ENCODE measurements around the gene CEBPA.

DNA sequence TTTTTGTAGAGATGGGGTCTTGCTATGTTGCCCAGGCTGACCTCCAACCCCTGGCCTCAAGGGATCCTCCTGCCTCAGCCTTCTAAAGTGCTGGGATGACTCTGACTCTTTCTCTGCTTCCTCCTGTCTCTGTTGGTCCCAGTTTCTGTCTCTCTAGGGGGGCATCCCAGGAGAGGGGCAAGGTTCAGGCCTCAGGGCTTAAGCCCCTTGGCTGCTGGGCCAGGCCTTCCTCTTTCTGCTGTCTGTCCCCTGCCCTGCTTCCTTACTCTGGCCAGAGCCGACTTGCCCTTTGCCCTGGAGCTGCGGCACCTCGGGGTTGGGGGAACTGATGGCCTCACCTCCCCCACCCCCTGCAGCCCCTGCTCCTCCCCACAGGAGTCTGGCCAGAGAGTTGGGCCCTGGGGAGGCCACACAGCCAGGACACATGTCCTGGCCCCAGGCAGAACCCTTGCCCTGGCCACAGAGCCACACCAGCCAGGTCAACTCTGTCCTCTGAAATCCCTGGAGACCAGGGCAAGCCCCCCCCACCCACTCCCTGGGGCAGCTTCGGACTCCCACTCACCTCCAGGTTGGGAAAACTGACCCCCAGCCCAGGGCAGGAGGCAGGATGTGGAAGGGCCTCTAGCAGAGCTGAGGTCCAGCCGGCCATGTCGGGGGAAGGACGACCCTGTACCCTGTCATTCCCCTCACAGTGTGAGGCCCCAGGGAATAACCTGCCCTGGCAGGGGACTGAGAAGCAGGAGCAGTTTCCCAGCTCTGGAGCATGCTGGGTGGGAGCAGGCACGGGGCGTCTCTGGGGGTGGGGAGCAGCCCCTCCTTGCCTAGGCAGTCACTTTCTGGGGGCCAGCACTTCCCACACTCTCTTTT is 23.7 kb downstream of the CEBPA start:
- TF ChIP-seq, protein P1, sequence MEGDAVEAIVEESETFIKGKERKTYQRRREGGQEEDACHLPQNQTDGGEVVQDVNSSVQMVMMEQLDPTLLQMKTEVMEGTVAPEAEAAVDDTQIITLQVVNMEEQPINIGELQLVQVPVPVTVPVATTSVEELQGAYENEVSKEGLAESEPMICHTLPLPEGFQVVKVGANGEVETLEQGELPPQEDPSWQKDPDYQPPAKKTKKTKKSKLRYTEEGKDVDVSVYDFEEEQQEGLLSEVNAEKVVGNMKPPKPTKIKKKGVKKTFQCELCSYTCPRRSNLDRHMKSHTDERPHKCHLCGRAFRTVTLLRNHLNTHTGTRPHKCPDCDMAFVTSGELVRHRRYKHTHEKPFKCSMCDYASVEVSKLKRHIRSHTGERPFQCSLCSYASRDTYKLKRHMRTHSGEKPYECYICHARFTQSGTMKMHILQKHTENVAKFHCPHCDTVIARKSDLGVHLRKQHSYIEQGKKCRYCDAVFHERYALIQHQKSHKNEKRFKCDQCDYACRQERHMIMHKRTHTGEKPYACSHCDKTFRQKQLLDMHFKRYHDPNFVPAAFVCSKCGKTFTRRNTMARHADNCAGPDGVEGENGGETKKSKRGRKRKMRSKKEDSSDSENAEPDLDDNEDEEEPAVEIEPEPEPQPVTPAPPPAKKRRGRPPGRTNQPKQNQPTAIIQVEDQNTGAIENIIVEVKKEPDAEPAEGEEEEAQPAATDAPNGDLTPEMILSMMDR (conservative IDR thresholded peaks at IDR 0.05; ENCODE audit: low read depth in 2 of 2): no peak
- TF ChIP-seq ZNF331 (CRISPR knock-in tag; IDR thresholded peaks at IDR 0.05; ENCODE audit: low read depth) (no peak), POLR2AphosphoS5 (IDR thresholded peaks at IDR 0.05; ENCODE audit: low read depth) (no peak), JUNB (IDR thresholded peaks at IDR 0.05; ENCODE audit: unreplicated experiment) (no peak)

Data from GM23338 (cell line).